ENCODE results near the gene ASTN2.

ASTN2 gene

GRCh38 chr9:116447934-116448333 lies 966.9 kb downstream of the ASTN2 start:
- H3K4me3 ChIP-seq (ENCODE audit: low read depth, low read length) = no peak overlapping the region
- DNase-seq (ENCODE audit: low read depth) = no peak

GRCh38 chr9:116442528-116442927 lies 972.3 kb downstream of the ASTN2 start:
- H3K4me3 ChIP-seq (ENCODE audit: low read depth, low read length) = no peak overlapping the region
- TF ChIP-seq CTCF (IDR thresholded peaks at IDR 0.05; ENCODE audit: low read depth, low read length, missing control alignments) = no peak
- no peak for DNase-seq (ENCODE audit: low read depth)

More at GRCh38 chr9:116447934-116448333, 966.9 kb downstream of the ASTN2 start:
- TF ChIP-seq CTCF (IDR thresholded peaks at IDR 0.05; ENCODE audit: low read depth, low read length, missing control alignments) = no peak

- no peak overlapping the region for H3K4me3 ChIP-seq (ENCODE audit: low read depth, low read length)
- DNase-seq (ENCODE audit: low read depth) = no peak
- no peak for TF ChIP-seq CTCF (IDR thresholded peaks at IDR 0.05; ENCODE audit: low read depth, low read length, missing control alignments)
These were observed 977.2 kb downstream of the ASTN2 start for GRCh38 chr9:116437411-116438370.

GRCh38 chr9:116436121-116436520 lies 978.7 kb downstream of the ASTN2 start:
- DNase-seq (ENCODE audit: low read depth) = no peak
- no peak overlapping the region for H3K4me3 ChIP-seq (ENCODE audit: low read depth, low read length)
- no peak for TF ChIP-seq CTCF (IDR thresholded peaks at IDR 0.05; ENCODE audit: low read depth, low read length, missing control alignments)

- no peak for TF ChIP-seq CTCF (IDR thresholded peaks at IDR 0.05; ENCODE audit: low read depth, low read length, missing control alignments)
- no peak for DNase-seq (ENCODE audit: low read depth)
- H3K4me3 ChIP-seq (ENCODE audit: low read depth, low read length) = no peak overlapping the region
These were observed 979.2 kb downstream of the ASTN2 start for GRCh38 chr9:116435706-116436105.

GRCh38 chr9:116434314-116434713 lies 980.5 kb downstream of the ASTN2 start:
- no peak for DNase-seq (ENCODE audit: low read depth)
- no peak for TF ChIP-seq CTCF (IDR thresholded peaks at IDR 0.05; ENCODE audit: low read depth, low read length, missing control alignments)
- H3K4me3 ChIP-seq (ENCODE audit: low read depth, low read length) = no peak overlapping the region

Data from GM12864 (cell line).